HG03135 (cell line): ENCODE measurements around the gene OGFOD3.

Source experiments
- ATAC-seq: cut with Tn5 transposase; IDR thresholded peaks from one replicate; pipeline ENCODE4 v1.9.1; 2021; ENCODE audit warnings: mild to moderate bottlenecking, moderate library complexity; ENCODE audit not compliant: unreplicated experiment

OGFOD3 gene

DNA sequence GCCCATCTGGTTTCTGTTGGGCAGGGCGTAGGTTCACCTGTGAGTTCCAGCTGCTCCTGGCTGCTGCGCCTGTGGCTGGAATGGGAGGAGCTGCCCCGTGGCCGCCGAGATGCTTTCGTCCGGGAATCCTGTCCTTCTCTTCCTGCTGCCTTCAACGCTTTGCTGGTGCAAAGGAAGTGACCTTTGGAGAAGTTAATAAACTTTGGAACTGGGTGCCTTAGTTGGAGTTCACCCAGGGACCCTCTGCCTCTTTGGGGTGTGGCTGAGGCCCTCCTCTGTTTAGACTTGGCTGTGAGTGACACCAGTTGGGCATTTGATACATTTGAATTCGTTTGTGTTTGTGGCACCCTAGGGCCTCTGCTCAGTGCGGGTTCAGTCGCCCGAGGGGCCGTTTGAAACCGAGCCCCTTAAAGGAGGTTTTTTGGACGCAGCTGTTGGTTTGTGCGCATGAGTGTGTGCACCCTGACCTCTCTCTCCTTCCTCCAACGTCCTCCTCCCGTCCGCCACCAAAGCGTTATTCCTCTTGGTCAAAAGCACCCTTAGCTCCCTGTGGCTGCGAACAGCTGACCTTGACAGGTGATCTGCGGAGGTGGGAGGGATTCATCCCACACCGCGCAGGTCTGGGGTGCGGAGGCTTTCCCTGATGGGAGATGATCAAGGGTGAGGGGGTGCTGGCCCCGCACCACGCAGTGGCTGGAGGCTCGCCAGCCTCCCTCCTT is 75.9 kb downstream of the OGFOD3 start:
- no peak for ATAC-seq

DNA sequence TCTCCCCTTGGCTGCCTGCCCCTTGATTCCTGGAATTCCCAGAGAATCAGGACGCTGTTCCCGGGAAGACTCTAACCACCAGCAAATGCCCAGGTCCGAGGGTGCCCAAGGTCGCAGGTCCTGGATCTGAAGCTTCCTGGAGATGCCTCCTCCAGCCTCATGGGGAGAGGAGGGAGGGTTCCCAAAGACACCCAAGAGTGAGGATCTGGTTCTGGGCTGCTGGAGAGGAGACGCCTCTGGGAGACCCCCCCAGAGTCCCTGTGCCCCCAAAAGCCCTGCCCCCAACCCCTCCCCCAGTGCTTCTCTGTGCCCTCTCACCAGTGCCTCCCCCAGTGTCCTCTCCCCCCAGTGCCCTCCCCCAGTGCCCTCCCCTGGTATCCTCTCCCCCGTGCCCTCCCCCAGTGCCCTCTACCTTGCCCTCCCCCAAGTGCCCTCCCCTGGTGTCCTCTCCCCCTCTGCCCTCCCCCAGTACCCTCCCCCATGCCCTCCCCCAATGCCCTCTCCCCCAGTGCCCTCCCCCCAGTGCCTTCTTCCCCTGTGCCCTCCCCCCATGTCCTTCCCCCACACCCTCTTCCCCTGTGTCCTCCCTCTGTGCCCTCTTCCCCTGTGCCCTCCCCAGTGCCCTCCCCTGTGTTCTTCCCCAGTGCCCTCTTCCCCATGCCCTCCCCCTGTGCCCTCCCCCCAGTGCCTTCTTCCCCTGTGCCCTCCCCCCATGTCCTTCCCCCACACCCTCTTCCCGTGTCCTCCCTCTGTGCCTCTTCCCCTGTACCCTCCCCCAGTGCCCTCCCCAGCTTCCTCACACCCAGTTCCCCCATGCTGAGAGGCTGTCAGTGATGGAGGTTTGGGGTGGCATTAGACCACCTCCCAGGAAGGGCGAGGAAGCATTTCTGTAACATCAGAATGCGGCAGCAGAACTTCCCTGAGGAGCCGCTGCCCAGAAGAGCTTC is 78.5 kb downstream of the OGFOD3 start:
- ATAC-seq, result no peak
